H1 (cell line): Measurements from ENCODE around the gene TXNIP. TPM values are rescaled to one million over a fixed set of nuclear protein-coding genes. Genes with fewer than 3 reads are reported as not detected.

Source experiments
- CTCF ChIA-PET: fragments of 300-600 bp; sonication (Branson Sonifier 250); formaldehyde crosslinking; loops from one replicate; lab custom pipeline; 2021; ENCODE audit not compliant: partially characterized antibody; lab: Charles Lee
- POLR2A ChIA-PET: fragments of 300-600 bp; sonication (Branson Sonifier 250); formaldehyde crosslinking; loops from one replicate; lab custom pipeline; 2021; ENCODE audit warnings: inconsistent platforms; ENCODE audit not compliant: partially characterized antibody; lab: Charles Lee
- DNase-seq, 2 experiments: peaks; one replicate each; pipeline versions ENCODE4 v3.0.0 to v3.0.0-alpha.2; 2010 to 2022; ENCODE audit warnings: low spot score in 2 of 2, low read depth in 1 of 2, mixed read lengths in 1 of 2
- FAIRE-seq: peaks from 2 replicates; lab custom pipeline; 2011; peaks lifted over from hg19 to GRCh38; lab: Jason Lieb, UNC
- H2AFZ ChIP-seq: 2 replicates; pipeline ENCODE4 v1.8.1; 2012; ENCODE audit warnings: low read length, inconsistent platforms
- H2AK5ac ChIP-seq: 2 replicates; pipeline ENCODE4 v1.6.1; 2013; ENCODE audit warnings: low read depth, low read length
- H2BK120ac ChIP-seq: replicated peaks from 2 replicates; pipeline ENCODE3; 2013; ENCODE audit warnings: low read depth, low read length, inconsistent platforms
- H2BK12ac ChIP-seq: 2 replicates; pipeline ENCODE4 v1.6.1; 2013; ENCODE audit warnings: low read depth, low read length
- H2BK15ac ChIP-seq: 2 replicates; pipeline ENCODE4 v1.6.1; 2013; ENCODE audit warnings: low read length
- H2BK20ac ChIP-seq: 2 replicates; pipeline ENCODE4 v1.6.1; 2013; ENCODE audit warnings: low read length
- H2BK5ac ChIP-seq: 2 replicates; pipeline ENCODE4 v1.6.1; 2013; ENCODE audit warnings: low read depth, low read length
- H3K14ac ChIP-seq: 2 replicates; pipeline ENCODE4 v1.6.1; 2013; ENCODE audit warnings: inconsistent platforms; ENCODE audit not compliant: insufficient read length
- H3K18ac ChIP-seq: 2 replicates; pipeline ENCODE4 v1.6.1; 2013; ENCODE audit warnings: low read length; ENCODE audit errors: extremely low read depth
- H3K23ac ChIP-seq: 2 replicates; pipeline ENCODE4 v1.6.1; 2013; ENCODE audit warnings: inconsistent platforms; ENCODE audit not compliant: insufficient read length
- H3K23me2 ChIP-seq: 2 replicates; pipeline ENCODE4 v1.6.1; 2013; ENCODE audit warnings: low read depth, low read length
- H3K27ac ChIP-seq: 2 replicates; pipeline ENCODE4 v1.6.1; 2011; ENCODE audit warnings: low read depth, low read length, inconsistent platforms
- H3K27me3 ChIP-seq, 4 experiments: replicated peaks in 1 of 4; 1 replicate in 1 of 4; 2 replicates in 3 of 4; pipeline versions ENCODE4 v1.6.1 to v1.8.1; 2011 to 2013; ENCODE audit warnings: low read length in 3 of 4, mild to moderate bottlenecking in 3 of 4, inconsistent platforms in 2 of 4, mixed read lengths in 2 of 4, moderate library complexity in 1 of 4; ENCODE audit not compliant: control insufficient read depth in 3 of 4, insufficient read depth in 3 of 4; ENCODE audit errors: extremely low read depth in 1 of 4
- H3K36me3 ChIP-seq, 4 experiments: 2 replicates each; pipeline versions ENCODE4 v1.6.1 to v1.8.1; 2011 to 2013; ENCODE audit warnings: mild to moderate bottlenecking in 4 of 4, low read length in 3 of 4, moderate library complexity in 2 of 4, control low read depth in 1 of 4, inconsistent platforms in 1 of 4; ENCODE audit not compliant: insufficient read depth in 4 of 4, control insufficient read depth in 2 of 4
- H3K4ac ChIP-seq: replicated peaks from 2 replicates; pipeline ENCODE3; 2013; ENCODE audit warnings: low read length, low read depth, mixed read lengths, inconsistent platforms; ENCODE audit not compliant: insufficient read length
- H3K4me1 ChIP-seq, 4 experiments: replicated peaks in 1 of 4; 1 replicate in 1 of 4; 2 replicates in 3 of 4; pipeline versions ENCODE4 v1.6.1 to v1.8.1; 2011 to 2013; ENCODE audit warnings: low read length in 3 of 4, inconsistent platforms in 2 of 4, mixed read lengths in 1 of 4; ENCODE audit not compliant: insufficient read depth in 4 of 4, control insufficient read depth in 3 of 4
- H3K4me2 ChIP-seq, 2 experiments: 2 replicates each; pipeline versions ENCODE4 v1.6.1 to v1.8.1; 2011 to 2013; ENCODE audit warnings: low read depth in 2 of 2, low read length in 2 of 2, control low read depth in 1 of 2, inconsistent platforms in 1 of 2, mild to moderate bottlenecking in 1 of 2; ENCODE audit not compliant: insufficient read depth in 1 of 2
- H3K4me3 ChIP-seq, 4 experiments: fragments of 200-600, 300-600 bp in 1 of 4; sonication (generic), shearing (Covaris generic), sonication (Bioruptor Twin) in 1 of 4; 2 replicates each; pipeline versions ENCODE4 v1.5.1 to v1.8.1; 2011 to 2016; ENCODE audit warnings: low read length in 4 of 4, low read depth in 3 of 4, control low read depth in 2 of 4, inconsistent platforms in 2 of 4, mild to moderate bottlenecking in 2 of 4, mixed read lengths in 1 of 4, moderate library complexity in 1 of 4; ENCODE audit not compliant: insufficient read depth in 2 of 4; ENCODE audit errors: extremely low read depth in 1 of 4
- H3K56ac ChIP-seq: replicated peaks from 2 replicates; pipeline ENCODE3; 2013; ENCODE audit warnings: low read depth, mild to moderate bottlenecking, mixed read lengths, low read length, inconsistent platforms; ENCODE audit not compliant: insufficient read length
- H3K79me1 ChIP-seq: 2 replicates; pipeline ENCODE4 v1.6.1; 2013; ENCODE audit warnings: low read depth, low read length, control low read depth
- H3K79me2 ChIP-seq, 2 experiments: 2 replicates each; pipeline versions ENCODE4 v1.6.1 to v1.8.1; 2012 to 2013; ENCODE audit warnings: low read length in 2 of 2, mild to moderate bottlenecking in 2 of 2, inconsistent platforms in 1 of 2; ENCODE audit not compliant: insufficient read depth in 2 of 2, control insufficient read depth in 1 of 2
- H3K9ac ChIP-seq, 4 experiments: replicated peaks in 1 of 4; 1 replicate in 1 of 4; 2 replicates in 3 of 4; pipeline versions ENCODE4 v1.6.1 to v1.8.1; 2011 to 2013; ENCODE audit warnings: low read depth in 3 of 4, low read length in 3 of 4, control low read depth in 2 of 4, mild to moderate bottlenecking in 2 of 4, moderate library complexity in 2 of 4, inconsistent platforms in 1 of 4; ENCODE audit errors: extremely low read depth in 1 of 4
- H3K9me3 ChIP-seq, 2 experiments: 2 replicates each; pipeline versions ENCODE4 v1.6.1 to v1.8.1; 2012 to 2013; ENCODE audit warnings: mild to moderate bottlenecking in 2 of 2, moderate library complexity in 2 of 2, control low read depth in 1 of 2, inconsistent platforms in 1 of 2, low read depth in 1 of 2, low read length in 1 of 2, mixed read lengths in 1 of 2; ENCODE audit not compliant: insufficient read depth in 2 of 2
- H4K20me1 ChIP-seq, 2 experiments: replicated peaks in 1 of 2; 2 replicates each; pipeline versions ENCODE3 to v1.8.1; 2011 to 2013; ENCODE audit warnings: inconsistent platforms in 2 of 2, low read length in 2 of 2, mild to moderate bottlenecking in 1 of 2; ENCODE audit not compliant: insufficient read depth in 2 of 2, control insufficient read depth in 1 of 2
- H4K5ac ChIP-seq: 2 replicates; pipeline ENCODE4 v1.6.1; 2013; ENCODE audit warnings: low read length, low read depth, mixed read lengths, inconsistent platforms; ENCODE audit not compliant: insufficient read length
- H4K8ac ChIP-seq: 2 replicates; pipeline ENCODE4 v1.8.0; 2013; ENCODE audit warnings: mild to moderate bottlenecking, moderate library complexity, low read length, inconsistent platforms; ENCODE audit not compliant: insufficient read depth; ENCODE audit errors: extremely low read depth
- H4K91ac ChIP-seq: replicated peaks from 2 replicates; pipeline ENCODE3; 2013; ENCODE audit warnings: low read length, mixed read lengths, inconsistent platforms; ENCODE audit not compliant: insufficient read length
- CHD1 ChIP-seq: IDR thresholded peaks from 2 replicates; pipeline ENCODE4 v1.6.1; 2012; ENCODE audit warnings: low read depth, low read length, improper control_type of control experiment
- polyA plus RNA-seq, 7 experiments: library from polyadenylated mRNA; depleted of rRNA in 3 of 7; stranded (reverse) in 5 of 7; unstranded in 2 of 7; fragments of >200 nt in 5 of 7; fragments of 200-250 nt in 2 of 7; gene quantifications; 1 replicate in 5 of 7; 2 replicates in 1 of 7; 4 replicates in 1 of 7; pipeline versions ENCODE4 v1.2.1 to v1.2.3, GENCODE V29; 2011 to 2013; ENCODE audit warnings: missing spikeins in 2 of 7, mixed read lengths in 2 of 7
- total RNA-seq: library from RNA; stranded (reverse); fragmentation: NEBNext Ultra II Directional; extraction: Animal tissue kit (Norgen Biotek cat#: 25700); gene quantifications from 2 replicates; pipeline ENCODE4 v1.2.1, GENCODE V29; 2021
- TF ChIP-seq, protein P1 (sequence below): fragments of 300-600 bp; sonication (generic); IDR thresholded peaks from 2 replicates; pipeline ENCODE4 v1.7.1; 2012; ENCODE audit warnings: low read length, moderate library complexity, mild to moderate bottlenecking, inconsistent platforms; ENCODE audit not compliant: insufficient replicate concordance

The TXNIP gene
- total and polyA plus RNA-seq, 2 of the 8 experiments (the other 6 are each of a cell fraction or from before 2014, with no cell fraction given) = 12.3 to 56.8 TPM

DNA sequence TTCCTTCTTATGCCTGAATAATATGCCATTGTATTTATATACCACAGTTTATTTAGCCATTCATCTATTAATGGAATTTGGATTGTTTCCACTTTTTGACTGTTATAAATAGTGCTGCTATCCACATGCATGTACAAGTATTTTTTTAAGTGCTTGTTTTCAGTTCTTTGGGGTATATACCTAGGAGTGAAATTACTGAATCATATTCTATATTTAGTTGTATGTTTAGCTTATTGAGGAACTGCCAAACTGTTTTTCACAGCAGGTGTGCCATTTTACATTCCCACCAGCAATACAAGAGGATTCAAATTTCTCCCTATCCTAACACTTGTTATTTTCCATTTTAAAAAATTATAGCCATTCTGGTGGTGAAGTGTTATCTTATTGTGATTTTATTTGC lies 32.7 kb upstream of the TXNIP start:
- H3K9ac ChIP-seq = no peak overlapping the region
- POLR2A ChIA-PET = no interaction called here
- TF ChIP-seq, protein P1, sequence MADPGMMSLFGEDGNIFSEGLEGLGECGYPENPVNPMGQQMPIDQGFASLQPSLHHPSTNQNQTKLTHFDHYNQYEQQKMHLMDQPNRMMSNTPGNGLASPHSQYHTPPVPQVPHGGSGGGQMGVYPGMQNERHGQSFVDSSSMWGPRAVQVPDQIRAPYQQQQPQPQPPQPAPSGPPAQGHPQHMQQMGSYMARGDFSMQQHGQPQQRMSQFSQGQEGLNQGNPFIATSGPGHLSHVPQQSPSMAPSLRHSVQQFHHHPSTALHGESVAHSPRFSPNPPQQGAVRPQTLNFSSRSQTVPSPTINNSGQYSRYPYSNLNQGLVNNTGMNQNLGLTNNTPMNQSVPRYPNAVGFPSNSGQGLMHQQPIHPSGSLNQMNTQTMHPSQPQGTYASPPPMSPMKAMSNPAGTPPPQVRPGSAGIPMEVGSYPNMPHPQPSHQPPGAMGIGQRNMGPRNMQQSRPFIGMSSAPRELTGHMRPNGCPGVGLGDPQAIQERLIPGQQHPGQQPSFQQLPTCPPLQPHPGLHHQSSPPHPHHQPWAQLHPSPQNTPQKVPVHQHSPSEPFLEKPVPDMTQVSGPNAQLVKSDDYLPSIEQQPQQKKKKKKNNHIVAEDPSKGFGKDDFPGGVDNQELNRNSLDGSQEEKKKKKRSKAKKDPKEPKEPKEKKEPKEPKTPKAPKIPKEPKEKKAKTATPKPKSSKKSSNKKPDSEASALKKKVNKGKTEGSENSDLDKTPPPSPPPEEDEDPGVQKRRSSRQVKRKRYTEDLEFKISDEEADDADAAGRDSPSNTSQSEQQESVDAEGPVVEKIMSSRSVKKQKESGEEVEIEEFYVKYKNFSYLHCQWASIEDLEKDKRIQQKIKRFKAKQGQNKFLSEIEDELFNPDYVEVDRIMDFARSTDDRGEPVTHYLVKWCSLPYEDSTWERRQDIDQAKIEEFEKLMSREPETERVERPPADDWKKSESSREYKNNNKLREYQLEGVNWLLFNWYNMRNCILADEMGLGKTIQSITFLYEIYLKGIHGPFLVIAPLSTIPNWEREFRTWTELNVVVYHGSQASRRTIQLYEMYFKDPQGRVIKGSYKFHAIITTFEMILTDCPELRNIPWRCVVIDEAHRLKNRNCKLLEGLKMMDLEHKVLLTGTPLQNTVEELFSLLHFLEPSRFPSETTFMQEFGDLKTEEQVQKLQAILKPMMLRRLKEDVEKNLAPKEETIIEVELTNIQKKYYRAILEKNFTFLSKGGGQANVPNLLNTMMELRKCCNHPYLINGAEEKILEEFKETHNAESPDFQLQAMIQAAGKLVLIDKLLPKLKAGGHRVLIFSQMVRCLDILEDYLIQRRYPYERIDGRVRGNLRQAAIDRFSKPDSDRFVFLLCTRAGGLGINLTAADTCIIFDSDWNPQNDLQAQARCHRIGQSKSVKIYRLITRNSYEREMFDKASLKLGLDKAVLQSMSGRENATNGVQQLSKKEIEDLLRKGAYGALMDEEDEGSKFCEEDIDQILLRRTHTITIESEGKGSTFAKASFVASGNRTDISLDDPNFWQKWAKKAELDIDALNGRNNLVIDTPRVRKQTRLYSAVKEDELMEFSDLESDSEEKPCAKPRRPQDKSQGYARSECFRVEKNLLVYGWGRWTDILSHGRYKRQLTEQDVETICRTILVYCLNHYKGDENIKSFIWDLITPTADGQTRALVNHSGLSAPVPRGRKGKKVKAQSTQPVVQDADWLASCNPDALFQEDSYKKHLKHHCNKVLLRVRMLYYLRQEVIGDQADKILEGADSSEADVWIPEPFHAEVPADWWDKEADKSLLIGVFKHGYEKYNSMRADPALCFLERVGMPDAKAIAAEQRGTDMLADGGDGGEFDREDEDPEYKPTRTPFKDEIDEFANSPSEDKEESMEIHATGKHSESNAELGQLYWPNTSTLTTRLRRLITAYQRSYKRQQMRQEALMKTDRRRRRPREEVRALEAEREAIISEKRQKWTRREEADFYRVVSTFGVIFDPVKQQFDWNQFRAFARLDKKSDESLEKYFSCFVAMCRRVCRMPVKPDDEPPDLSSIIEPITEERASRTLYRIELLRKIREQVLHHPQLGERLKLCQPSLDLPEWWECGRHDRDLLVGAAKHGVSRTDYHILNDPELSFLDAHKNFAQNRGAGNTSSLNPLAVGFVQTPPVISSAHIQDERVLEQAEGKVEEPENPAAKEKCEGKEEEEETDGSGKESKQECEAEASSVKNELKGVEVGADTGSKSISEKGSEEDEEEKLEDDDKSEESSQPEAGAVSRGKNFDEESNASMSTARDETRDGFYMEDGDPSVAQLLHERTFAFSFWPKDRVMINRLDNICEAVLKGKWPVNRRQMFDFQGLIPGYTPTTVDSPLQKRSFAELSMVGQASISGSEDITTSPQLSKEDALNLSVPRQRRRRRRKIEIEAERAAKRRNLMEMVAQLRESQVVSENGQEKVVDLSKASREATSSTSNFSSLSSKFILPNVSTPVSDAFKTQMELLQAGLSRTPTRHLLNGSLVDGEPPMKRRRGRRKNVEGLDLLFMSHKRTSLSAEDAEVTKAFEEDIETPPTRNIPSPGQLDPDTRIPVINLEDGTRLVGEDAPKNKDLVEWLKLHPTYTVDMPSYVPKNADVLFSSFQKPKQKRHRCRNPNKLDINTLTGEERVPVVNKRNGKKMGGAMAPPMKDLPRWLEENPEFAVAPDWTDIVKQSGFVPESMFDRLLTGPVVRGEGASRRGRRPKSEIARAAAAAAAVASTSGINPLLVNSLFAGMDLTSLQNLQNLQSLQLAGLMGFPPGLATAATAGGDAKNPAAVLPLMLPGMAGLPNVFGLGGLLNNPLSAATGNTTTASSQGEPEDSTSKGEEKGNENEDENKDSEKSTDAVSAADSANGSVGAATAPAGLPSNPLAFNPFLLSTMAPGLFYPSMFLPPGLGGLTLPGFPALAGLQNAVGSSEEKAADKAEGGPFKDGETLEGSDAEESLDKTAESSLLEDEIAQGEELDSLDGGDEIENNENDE = no peak
- TF ChIP-seq CHD1 = no peak

More for the DNA sequence above, 32.7 kb upstream of the TXNIP start:
- no peak overlapping the region for H3K14ac ChIP-seq
- no peak overlapping the region for H4K91ac ChIP-seq
- H4K20me1 ChIP-seq = no peaks in the 10 kb centered on the region
- no peak overlapping the region for H3K4me2 ChIP-seq
- no peaks in the 10 kb centered on the region for H3K23me2 ChIP-seq
- no peak overlapping the region for H4K8ac ChIP-seq
- no peaks in the 10 kb centered on the region for H3K27me3 ChIP-seq
- no peak overlapping the region for H4K5ac ChIP-seq
- no peaks in the 10 kb centered on the region for H3K4me1 ChIP-seq
- no peak overlapping the region for H2BK20ac ChIP-seq
- no peak overlapping the region for H3K4me3 ChIP-seq
- no peak overlapping the region for H2BK5ac ChIP-seq
- no peak overlapping the region for H2AK5ac ChIP-seq
- H2BK120ac ChIP-seq = no peak overlapping the region
- FAIRE-seq (no peak), DNase-seq (no peak)
- H2AFZ ChIP-seq = no peak overlapping the region
- H2BK15ac ChIP-seq = no peak overlapping the region
- H3K79me2 ChIP-seq = no peaks in the 10 kb centered on the region
- H3K79me1 ChIP-seq = no peaks in the 10 kb centered on the region
- CTCF ChIA-PET = interaction anchor here (0.7 kb wide), 1 partner anchor 184 kb away, joined by 3 read pairs; the partner anchor contains the start of gene NUDT17
- H3K9me3 ChIP-seq = no peaks in the 10 kb centered on the region
- no peak overlapping the region for H2BK12ac ChIP-seq
- no peak overlapping the region for H3K27ac ChIP-seq
- H3K36me3 ChIP-seq = no peaks in the 10 kb centered on the region
- no peak overlapping the region for H3K4ac ChIP-seq
- H3K56ac ChIP-seq = no peak overlapping the region
- H3K18ac ChIP-seq = no peak overlapping the region
- H3K23ac ChIP-seq = no peak overlapping the region
